SK-N-MC (cell line): ENCODE results near the gene FRG1.
"Not testable (repeated sequence)": the region's sequence is repeated elsewhere in the genome, so short reads cannot be mapped to it uniquely, and the experiment has no call there.

Source experiments
- DNase-seq: peaks from one replicate; pipeline ENCODE4 v3.0.0-alpha.2; 2011; ENCODE audit warnings: low read depth, low spot score
- H3K27ac ChIP-seq: fragments of 200-600 bp; sonication (generic); 2 replicates; pipeline ENCODE4 v1.5.1; 2016; ENCODE audit warnings: mixed run types
- H3K36me3 ChIP-seq: fragments of 200-600 bp; sonication (generic); 2 replicates; pipeline ENCODE4 v1.6.1; 2017; ENCODE audit warnings: antibody characterized with exemption, low read length, mixed read lengths; ENCODE audit not compliant: insufficient read depth
- H3K4me3 ChIP-seq: fragments of 200-600 bp; sonication (generic); 2 replicates; pipeline ENCODE4 v1.5.1; 2016
- H3K9ac ChIP-seq: fragments of 200-600 bp; sonication (generic); 2 replicates; pipeline ENCODE4 v1.8.0; 2017; ENCODE audit warnings: mixed run types, mixed read lengths; ENCODE audit not compliant: insufficient read length
- H3K9me3 ChIP-seq: fragments of 200-600 bp; sonication (generic); 2 replicates; pipeline ENCODE4 v1.6.1; 2017; ENCODE audit warnings: low read depth, mild to moderate bottlenecking, antibody characterized with exemption, low read length, moderate library complexity, mixed read lengths
- EZH2 ChIP-seq: fragments of 200-600 bp; sonication (generic); IDR thresholded peaks from one replicate; pipeline ENCODE4 v1.6.1; 2017; ENCODE audit warnings: antibody characterized with exemption
- FOXP2 ChIP-seq: optimal IDR thresholded peaks from 2 replicates; pipeline ENCODE3; 2011; ENCODE audit warnings: mild to moderate bottlenecking, moderate library complexity; ENCODE audit not compliant: insufficient read depth; ENCODE audit errors: extremely low read length, control extremely low read depth
- POLR2AphosphoS5 ChIP-seq: IDR thresholded peaks from 2 replicates; pipeline ENCODE4 v1.6.1; 2012; ENCODE audit warnings: mild to moderate bottlenecking, low read depth, low read length, borderline replicate concordance

Gene FRG1

DNA sequence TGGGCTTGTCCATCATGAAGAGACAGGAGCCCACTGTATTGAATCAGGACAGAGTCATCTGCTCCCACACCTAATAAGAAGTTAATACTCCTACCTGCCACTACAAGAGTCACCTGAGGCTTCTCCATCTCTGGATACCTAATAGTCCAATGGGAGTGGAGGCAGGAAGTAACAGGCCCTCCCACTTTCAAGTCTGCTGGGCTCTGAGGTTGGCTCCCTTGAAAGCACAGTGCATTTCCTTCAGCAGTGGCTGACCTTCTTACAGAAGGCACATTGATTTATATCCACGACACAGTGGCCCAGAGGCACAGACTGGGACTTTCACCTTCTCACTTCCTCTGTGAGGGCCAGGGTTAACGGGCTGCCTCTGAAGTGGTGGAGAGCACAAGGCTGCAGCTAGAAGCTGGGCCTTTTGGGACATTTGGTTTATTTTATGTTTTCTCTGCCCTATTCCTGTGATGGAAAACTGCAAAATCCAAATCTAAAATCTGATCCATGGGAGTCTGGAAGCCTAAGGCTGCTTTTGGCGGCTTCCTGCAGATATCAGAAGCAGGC lies 48.3 kb downstream of the FRG1 start:
- H3K9me3 ChIP-seq: no peaks in the 10 kb centered on the region
- no peaks in the 10 kb centered on the region for H3K36me3 ChIP-seq
- no peak overlapping the region for H3K27ac ChIP-seq
- H3K4me3 ChIP-seq: no peak overlapping the region
- TF ChIP-seq FOXP2: no peak
- TF ChIP-seq EZH2: no peak
- no peak for TF ChIP-seq POLR2AphosphoS5
- no peak for DNase-seq
- H3K9ac ChIP-seq: no peak overlapping the region

- not testable (repeated sequence) for H3K36me3 ChIP-seq, DNase-seq, H3K9me3 ChIP-seq, H3K9ac ChIP-seq, H3K4me3 ChIP-seq, H3K27ac ChIP-seq
Measured at GRCh38 chr4:189989941-189990340, 49.3 kb downstream of the FRG1 start.
